Measurements from ENCODE around the gene CLDN5.

The CLDN5 gene

DNA sequence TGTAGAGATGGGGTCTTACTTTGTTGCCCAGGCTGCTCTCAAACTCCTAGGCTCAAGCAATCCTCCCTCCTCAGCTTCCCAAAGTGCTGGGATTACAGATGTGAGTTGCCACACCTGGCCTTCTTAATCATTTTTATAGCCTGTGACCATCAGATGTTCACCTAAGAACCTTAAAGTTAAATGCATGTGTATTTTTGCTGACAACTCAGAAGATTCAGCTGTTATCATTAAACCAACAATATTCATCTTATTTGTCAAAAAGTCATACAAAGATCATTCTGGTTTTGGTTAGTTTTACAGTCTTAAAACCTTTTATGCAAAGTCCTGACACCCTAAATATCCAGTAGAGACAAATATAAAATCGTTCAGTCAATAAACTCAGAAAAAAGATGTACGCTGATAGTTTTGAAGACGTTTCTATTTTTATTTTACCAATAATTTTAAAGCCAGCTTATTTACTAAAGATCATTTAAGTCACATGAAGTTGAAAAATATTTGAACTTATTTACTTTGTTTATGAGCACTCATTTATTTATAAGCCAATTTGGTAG is 22.2 kb downstream of the CLDN5 start:
- DNase-seq: no peak

- no peak for DNase-seq
Observed at GRCh38 chr22:19499880-19500242, 24.3 kb downstream of the CLDN5 start.

DNA sequence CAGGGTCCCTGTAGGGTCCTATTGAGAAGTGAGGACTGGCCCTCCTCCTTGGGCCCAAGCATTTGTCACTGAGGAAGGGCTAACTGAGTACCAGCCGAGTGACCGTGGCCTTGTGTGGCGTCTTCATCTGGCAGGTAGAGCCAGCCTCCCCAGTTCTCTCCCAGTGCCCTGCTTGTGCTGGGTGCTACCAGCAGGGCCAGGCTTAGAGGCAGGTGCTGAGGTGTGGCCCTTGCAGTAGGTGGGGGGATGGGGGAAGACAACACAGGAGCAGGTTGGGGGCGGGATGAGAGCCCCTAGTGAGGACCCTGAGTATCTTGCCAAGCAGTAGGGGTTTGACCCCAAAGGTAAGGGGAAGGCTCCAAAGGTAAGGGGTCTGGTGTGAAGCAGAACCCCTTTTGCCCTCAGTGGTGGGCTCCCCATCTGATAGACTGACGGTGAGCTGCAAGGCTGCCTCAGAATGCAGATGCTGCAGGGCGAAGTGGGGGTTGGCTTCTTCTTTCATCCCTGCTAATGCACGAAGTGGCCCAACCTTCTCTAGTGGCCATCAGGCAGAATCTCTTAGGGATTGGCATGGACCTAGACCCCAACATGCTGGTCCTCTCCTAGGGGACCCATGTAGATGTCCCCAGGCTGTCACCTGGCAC is 24.9 kb downstream of the CLDN5 start:
- no peak for DNase-seq

DNA sequence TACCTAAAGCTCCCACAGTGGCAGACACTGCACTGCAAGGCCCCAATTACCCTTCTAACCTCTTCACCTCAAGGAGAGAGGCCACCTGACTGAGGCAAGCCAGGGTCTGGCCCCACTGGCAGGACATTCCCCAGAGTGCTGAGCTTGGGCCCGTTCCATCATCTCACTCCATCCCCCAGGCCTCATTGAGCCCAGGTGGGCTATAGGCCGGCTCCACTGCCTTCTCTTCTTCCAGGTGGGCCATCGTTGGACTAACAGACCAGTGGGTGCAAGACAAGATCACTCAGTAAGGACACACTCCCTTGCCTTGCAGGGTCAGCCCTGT is 25.4 kb downstream of the CLDN5 start:
- DNase-seq: no peak

GRCh38 chr22:19498154-19498865 is 25.9 kb downstream of the CLDN5 start:
- no peak for DNase-seq

- DNase-seq: peak; percentile 56
Observed at GRCh38 chr22:19497245-19497644, 27.0 kb downstream of the CLDN5 start.

DNA sequence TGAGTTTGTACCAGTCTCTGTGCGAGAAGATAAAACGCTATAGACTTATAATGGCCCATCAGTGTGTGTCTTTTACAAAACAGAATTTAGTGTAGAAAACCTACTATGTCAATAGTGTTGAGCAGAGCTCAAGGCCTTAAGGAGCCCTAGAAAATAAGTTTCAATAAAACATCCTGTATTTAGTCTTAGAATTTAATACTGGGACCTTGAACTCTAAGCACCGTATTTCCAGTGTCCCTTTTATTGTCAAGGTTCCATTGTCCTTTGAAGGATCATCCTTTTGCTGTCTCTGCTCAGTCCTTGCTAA is 27.9 kb downstream of the CLDN5 start:
- no peak for DNase-seq

DNA sequence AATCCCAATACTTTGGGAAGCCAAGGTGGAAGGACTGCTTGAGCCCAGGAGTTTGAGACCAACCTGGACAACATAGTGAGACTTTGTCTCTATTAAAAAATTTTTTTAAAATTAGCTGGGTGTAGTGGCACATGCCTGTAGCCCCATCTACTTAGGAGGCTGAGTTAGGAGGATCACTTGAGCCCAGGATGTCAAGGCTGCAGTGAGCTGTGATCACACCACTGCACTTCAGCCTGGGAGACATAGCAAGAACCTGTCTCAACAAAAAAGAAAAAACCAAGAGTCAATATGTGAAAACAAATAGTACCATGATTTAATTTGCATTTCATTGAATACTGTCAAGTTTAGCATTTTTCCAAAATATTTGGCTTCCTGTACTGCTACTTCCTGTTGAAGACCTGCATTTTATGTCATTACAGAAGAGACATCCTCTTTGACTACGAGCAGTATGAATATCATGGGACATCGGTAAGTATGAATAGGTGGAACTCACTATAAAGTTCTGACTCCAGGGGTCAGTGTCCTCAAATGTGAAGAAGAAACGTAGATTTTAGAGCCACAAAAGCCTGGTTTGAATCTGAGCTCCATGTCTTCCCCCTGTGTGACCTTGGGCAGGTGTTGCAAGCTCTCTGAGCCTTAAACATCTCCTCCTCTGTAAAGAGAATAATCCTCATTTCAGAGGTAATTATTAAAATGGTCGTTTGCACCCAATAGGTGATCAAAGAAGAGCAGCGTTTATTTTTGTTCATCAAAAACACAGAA is 28.5 kb downstream of the CLDN5 start:
- DNase-seq: no peak

DNA sequence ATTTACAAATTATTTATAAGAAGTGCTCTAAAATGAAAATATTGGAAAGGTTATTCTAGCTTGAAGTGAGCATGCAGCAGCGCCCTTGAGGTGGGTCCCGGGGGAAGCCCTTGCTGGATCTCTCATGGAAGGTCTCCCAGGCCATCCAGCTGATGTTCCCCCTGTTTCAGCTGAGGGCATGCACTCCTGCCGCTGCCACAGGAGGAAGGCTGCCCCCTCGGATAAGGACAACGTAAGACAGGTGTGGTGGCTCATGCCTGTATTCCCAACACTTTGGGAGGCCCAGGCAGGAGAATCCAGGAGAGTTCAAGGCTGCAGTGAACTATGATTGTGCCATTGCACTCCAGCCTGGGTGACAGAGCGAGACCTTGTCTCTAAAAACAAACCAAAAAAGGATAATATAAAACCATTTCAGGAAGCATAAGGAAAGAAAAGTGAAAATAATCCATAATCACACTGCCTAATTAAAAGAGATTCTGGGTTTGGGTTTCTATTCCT is 29.5 kb downstream of the CLDN5 start:
- no peak for DNase-seq

GRCh38 chr22:19494001-19494560 is 30.1 kb downstream of the CLDN5 start:
- no peak for DNase-seq

- no peak for DNase-seq
Observed at GRCh38 chr22:19492504-19493174, 31.6 kb downstream of the CLDN5 start.

- no peak for DNase-seq
Observed at GRCh38 chr22:19490628-19491230, 33.5 kb downstream of the CLDN5 start.

DNA sequence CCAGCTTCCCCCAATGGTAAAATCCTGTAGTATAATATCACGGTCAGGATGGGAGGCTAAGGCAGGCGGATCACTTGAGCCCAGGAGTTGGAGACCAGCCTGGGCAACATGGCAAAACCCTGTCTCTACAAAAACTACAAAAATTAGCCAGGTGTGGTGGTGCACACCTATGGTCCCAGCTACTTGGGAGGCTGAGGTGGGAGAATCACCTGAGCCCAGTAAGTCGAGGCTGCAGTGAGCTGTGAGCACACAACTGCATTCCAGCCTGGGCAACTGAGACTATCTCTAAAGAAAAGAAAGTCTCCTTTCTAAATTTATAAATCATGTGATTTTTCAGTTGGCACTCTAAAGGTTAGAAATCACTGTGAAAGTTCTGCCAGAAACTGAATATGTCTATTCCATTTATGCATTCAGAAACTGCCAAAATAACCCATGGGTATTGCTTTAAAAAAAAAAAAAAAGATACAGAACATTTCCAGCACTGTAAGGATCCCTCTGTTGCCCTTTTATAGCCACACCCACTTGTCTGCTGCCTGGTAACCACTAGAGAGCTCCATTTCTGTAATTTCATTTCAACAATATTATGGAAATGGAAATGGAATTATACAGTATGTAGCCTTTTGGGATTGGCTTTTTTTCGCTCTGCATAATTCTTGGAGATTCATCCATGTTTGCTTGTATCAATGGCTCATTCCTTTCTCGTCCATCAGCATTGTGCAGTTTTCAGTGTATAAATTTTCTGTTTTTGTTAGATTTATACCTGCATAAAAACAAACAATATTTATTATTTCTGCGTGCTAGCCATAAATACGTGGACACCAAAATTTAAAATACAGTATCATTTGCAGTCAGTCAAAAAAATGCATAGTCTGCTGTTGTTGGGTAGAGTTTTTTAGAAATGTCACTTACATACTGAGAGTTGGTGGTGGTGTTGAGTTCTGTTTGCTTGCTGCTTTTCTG is 35.0 kb downstream of the CLDN5 start:
- DNase-seq: no peak

GRCh38 chr22:19488285-19488684 is 35.9 kb downstream of the CLDN5 start:
- DNase-seq: no peak

DNA sequence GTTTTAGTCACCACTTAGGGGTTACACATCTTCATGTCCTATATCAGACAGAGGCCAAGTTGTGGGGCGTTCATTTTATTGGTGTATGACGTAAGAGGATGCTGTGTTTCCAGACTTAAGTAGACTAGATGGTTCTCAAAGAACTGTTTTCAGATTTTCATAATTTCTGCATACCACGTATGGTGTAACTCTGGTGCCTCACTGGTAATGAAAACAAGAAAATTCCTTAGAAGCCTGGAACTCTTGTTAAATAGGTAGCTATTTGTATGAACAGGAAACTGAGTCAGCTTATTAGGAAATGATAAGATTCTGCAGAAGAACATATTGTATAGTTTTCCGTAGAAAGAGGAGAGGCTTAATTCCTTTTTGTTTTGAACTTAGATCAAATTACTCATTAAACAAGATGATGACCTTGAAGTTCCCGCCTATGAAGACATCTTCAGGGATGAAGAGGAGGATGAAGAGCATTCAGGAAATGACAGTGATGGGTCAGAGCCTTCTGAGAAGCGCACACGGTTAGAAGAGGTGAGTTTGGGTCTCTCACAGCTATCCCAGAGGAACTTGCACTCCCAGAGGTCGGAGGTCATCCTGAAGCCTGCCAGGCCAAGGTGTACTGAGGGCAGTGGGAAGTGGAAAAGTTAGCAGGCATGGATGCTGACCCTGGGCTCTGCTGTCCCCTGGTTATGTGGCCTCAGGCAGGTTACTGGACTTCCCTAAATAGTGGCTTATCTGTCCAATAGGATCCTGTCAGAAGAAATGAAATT is 40.5 kb downstream of the CLDN5 start:
- no peak for DNase-seq

DNA sequence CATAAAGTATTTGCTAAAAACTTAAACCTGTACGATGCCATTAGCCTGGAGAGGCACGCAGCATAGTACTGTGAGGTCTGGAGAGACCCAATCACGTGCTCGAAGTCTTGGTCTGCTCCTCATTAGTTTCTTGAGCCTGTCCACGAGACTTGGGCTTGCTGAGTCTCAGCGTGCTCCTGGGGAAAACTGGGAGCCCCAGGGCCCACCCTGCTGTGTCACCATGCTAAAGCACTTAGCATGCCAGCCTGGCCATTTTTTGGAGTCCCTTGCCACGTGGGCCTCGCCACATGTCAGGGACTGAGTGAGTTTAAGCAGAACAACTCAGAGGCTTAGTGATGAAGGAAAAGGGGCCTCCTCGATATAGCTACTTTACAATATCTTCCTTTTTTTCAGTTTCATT is 41.9 kb downstream of the CLDN5 start:
- DNase-seq: no peak

DNA sequence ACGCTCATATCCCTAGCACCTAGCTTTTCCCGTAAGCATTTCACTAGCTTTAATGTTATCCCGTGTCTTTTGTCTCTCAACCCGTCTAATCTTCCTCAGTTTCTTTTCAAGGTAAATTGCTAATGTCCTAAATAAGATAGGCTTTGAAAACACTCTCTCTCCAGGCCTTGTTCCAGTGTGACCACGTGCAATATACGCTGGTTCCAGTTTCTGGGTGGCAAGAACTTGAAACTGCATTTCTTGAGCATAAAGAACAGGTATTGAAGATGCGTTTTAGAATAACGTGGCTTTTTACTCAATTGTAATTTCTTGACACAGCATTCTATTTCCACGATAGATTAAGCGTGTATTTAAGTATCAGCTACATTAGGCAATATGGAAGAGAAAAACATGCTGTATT is 43.4 kb downstream of the CLDN5 start:
- no peak for DNase-seq

DNA sequence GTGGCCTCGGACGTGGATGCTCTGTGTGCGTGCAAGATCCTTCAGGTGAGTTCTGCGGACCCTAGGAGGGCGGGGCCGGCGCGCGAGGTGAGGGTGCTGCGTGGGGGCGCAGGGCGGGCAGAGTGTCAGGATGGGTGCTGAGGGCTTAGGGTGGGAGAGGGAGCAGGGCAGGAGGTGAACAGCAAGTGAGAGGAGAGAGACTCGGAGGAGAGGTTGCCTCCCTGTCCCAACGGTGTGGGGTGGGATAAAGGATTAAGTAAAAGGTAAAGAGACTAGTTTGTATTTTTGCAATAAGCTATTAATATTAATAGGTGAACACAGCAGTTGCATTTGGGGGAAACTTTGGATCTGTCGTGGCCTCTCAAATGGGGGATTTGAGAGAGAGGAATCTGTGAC is 44.0 kb downstream of the CLDN5 start:
- no peak for DNase-seq

DNA sequence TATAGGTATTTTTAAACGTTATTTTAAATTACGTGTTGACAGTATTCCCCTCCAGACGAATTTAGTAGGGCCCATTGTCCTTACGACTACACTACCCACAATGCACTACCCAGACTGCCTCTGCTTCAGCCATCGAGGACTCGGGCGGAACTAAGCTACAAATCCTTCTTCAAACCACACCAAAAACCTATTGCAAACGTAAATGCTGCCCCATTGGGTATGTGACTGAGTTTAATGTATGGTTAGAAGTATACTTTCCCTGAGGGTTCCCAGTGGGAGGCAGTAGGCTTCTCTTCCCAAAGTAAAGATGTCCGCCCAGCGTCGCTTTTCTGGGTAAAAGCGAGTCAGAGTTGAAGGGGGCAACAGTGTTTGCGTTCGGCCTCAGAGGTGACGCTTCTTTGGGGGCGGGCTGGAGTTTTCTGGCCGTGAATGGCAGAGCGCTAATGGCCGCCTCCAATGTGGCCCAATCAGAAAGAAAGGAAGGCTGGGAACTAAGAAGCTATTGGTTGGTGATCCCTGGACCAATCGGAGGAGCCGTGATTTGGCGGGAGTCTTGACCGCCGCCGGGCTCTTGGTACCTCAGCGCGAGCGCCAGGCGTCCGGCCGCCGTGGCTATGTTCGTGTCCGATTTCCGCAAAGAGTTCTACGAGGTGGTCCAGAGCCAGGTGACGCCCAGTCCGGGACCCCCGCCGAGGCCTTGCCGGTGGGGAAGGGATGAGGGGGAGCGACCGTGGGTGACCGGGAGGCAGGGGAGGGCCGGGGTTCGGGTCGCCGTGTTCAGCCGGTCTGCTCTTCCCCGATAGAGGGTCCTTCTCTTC is 44.6 kb downstream of the CLDN5 start, which contains the start of gene CDC45:
Gene CDC45, plus strand, starts transcription at position 566 of the 818 bp plus-strand sequence. Its CDS starts 49 bp downstream, at position 615.
- peak; percentile 98 for DNase-seq

All from left hindlimb (tissue), 1 donor.